Brain microvascular endothelial cell (primary cell): ENCODE data around the gene IVL.

Source experiments
- DNase-seq: peaks from one replicate; pipeline ENCODE4 v3.0.0-alpha.2; 2020
- H3K27ac ChIP-seq: fragments of 250-450 bp; sonication (Bioruptor Pico); 2 replicates; pipeline ENCODE4 v1.5.1; 2020; ENCODE audit warnings: mild to moderate bottlenecking, moderate library complexity
- H3K27me3 ChIP-seq: fragments of 250-450 bp; sonication (Bioruptor Pico); replicated peaks from 2 replicates; pipeline ENCODE4 v1.5.1; 2020; ENCODE audit warnings: mild to moderate bottlenecking
- H3K36me3 ChIP-seq: fragments of 250-450 bp; sonication (Bioruptor Pico); replicated peaks from 2 replicates; pipeline ENCODE4 v1.5.1; 2020; ENCODE audit warnings: mild to moderate bottlenecking
- H3K4me3 ChIP-seq: 2 replicates; pipeline ENCODE4 v1.5.1; 2011; ENCODE audit warnings: low read depth, mild to moderate bottlenecking, control low read depth, low read length, moderate library complexity
- in situ Hi-C: cut with HindIII; loops from 2 replicates; pipeline ENCODE4 v1.10.0; 2017; ENCODE audit warnings: low sequenced_read_pairs, low pct_ligation_motif_present
- TF ChIP-seq, protein P1 (sequence below): IDR thresholded peaks from 2 replicates; pipeline ENCODE4 v1.5.1; 2011; ENCODE audit warnings: low read depth, mild to moderate bottlenecking, moderate library complexity, low read length, control low read depth, inconsistent platforms; ENCODE audit errors: missing control alignments

The IVL gene

DNA sequence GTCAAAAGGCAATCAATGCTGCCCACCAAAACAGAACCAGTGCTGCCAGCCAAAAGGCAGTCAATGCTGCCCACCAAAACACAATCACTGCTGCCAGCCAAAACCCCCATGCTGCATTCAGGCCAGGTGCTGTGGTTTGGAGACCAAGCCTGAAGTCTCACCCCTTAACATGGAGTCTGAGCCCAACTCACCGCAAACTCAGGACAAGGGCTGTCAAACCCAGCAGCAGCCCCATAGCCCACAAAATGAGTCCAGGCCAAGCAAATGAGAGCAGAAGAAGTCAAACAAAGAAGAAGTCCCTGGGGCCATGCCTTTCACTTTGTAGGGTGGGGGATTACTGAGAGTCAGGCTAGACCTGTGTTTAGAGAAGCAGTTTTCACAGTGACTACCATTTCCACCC is 23.8 kb upstream of the IVL start:
- H3K36me3 ChIP-seq, result no peaks in the 10 kb centered on the region
- no peak overlapping the region for H3K27ac ChIP-seq
- H3K4me3 ChIP-seq, result no peak overlapping the region
- TF ChIP-seq, protein P1, sequence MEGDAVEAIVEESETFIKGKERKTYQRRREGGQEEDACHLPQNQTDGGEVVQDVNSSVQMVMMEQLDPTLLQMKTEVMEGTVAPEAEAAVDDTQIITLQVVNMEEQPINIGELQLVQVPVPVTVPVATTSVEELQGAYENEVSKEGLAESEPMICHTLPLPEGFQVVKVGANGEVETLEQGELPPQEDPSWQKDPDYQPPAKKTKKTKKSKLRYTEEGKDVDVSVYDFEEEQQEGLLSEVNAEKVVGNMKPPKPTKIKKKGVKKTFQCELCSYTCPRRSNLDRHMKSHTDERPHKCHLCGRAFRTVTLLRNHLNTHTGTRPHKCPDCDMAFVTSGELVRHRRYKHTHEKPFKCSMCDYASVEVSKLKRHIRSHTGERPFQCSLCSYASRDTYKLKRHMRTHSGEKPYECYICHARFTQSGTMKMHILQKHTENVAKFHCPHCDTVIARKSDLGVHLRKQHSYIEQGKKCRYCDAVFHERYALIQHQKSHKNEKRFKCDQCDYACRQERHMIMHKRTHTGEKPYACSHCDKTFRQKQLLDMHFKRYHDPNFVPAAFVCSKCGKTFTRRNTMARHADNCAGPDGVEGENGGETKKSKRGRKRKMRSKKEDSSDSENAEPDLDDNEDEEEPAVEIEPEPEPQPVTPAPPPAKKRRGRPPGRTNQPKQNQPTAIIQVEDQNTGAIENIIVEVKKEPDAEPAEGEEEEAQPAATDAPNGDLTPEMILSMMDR, result no peak
- DNase-seq, result no peak
- H3K27me3 ChIP-seq, result no peaks in the 10 kb centered on the region
- in situ Hi-C loops, result no loop called here

DNA sequence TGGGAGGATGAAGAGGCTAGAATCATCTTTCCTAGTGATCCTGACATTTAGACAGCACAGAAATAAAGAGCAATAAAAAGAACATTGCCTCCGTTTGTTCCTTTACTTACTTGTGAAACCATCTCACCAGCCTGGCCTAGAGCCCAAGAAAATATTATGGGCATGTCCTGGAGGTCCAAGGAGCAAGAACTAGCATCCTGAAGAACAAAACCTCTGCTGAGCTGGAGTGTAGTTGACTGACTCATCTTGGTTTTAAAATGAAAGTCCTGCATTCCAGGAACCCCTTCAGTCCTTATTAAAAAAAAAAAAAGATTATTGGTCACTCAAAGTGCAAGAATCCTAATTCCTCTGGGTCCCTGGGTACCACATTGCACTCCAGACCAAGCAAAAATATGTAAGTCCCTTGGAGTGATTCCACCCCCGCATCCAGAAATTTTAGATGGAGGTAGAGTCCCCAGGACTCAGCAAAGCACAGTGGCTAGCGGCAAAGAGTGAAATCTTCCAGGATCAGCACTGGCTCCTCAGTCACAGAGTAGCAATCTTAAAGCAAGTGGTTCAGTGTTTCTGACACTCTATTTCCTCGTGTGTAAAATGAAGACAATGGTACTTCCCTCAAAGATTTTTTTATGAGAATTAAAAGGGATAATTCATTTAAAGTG is 23.3 kb upstream of the IVL start:
- no peaks in the 10 kb centered on the region for H3K27me3 ChIP-seq
- H3K4me3 ChIP-seq, result no peak overlapping the region
- TF ChIP-seq, protein P1, result no peak
- peak; percentile 2 for DNase-seq
- no peak overlapping the region for H3K27ac ChIP-seq
- H3K36me3 ChIP-seq, result no peaks in the 10 kb centered on the region
- in situ Hi-C loops, result no loop called here

DNA sequence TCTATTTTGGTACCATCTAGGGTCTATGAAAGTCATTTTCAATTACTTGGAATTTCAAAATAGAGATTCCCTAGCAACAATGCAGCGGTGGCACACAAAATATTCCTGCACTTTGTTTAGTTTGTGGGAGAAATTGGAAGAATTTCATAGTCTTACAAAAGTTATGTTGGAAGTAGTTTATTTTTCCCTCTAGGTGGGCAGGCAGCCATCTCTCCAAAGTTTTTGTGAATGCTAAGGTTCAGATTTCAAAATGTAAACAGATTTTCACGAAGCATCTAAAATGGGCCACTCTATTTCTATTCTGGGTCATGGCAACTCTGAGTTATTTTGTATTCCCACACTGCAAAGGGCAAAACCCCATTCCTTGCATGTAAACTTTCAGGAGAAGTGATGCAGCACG is 22.3 kb upstream of the IVL start:
- Histone ChIP-seq H3K4me3 (no peak overlapping the region), H3K36me3 (no peaks in the 10 kb centered on the region), H3K27me3 (no peaks in the 10 kb centered on the region), H3K27ac (no peak overlapping the region)
- TF ChIP-seq, protein P1, result no peak
- DNase-seq, result no peak
- in situ Hi-C loops, result no loop called here

DNA sequence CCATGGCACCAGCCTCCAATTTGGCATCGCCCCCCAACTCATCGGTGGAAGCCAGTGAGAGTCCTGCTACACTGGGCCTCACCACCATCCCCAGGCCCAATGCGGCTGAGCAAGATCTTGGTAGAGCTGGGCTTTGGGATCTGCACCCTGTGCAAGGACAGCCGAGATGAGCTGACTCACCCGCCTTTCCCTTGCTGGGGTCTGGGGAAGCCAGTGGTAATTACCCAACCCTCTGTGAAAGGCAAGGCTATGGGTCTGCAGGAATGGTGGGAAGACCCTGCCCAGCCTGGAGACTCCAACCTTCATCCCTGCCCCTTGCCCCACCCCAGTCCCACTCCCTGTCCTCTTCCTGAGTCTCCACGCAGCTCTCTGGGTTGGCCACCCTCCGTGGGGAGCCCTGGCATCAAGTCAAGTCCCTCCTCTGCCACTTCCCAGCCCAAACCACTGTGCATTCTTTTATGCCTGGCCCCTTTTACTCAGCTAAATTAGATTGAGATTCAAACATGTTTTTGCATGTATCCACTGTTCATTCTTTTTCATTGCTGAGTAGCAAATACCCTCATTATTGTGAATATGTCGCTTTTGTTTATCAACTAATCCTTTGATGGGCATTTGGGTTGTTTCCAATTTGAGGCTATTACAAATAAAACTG is 21.5 kb upstream of the IVL start:
- Histone ChIP-seq H3K4me3 (no peak overlapping the region), H3K36me3 (no peaks in the 10 kb centered on the region), H3K27me3 (no peaks in the 10 kb centered on the region), H3K27ac (no peak overlapping the region)
- in situ Hi-C loops, result no loop called here
- no peak for DNase-seq
- TF ChIP-seq, protein P1, result no peak

DNA sequence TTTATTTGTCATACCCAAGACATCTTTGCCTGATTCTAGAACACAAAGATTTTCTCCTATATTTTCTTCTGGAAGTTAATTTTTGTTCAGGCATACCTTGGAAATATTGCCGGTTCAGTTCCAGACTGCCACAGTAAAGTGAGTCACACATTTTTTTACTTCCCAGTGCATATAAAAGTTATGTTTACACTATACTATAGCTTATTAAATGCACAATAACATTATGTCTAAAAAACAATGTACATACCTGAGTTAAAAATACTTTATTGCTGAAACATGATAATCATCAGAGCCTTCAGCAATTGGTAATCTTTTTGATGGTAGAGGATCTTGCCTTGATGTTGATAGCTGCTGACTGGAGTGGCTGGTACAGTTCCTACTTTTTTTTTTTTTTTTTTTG is 20.2 kb upstream of the IVL start:
- Histone ChIP-seq H3K27ac (no peak overlapping the region), H3K4me3 (no peak overlapping the region), H3K36me3 (no peaks in the 10 kb centered on the region), H3K27me3 (no peaks in the 10 kb centered on the region)
- in situ Hi-C loops, result no loop called here
- TF ChIP-seq, protein P1, result no peak
- DNase-seq, result no peak

DNA sequence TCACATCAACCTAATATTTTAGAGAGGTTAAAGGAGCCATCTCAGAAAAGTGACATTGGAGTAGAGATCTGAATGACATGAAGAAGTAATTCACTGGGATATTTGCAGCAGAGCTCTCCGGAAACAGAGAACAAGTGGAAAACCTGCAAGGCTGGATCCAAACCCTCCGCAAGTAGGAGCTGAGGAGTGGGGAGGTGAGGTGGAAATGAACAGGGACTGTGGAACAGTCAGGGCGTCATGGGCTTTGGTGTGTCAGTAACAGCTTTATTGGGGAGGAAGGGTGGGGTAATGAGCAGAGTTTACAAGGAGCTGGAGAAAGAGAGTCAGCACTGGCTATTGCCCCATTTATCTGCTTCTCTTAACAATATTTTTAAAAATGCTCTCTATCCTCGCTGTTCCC is 9.3 kb upstream of the IVL start:
- Histone ChIP-seq H3K36me3 (no peaks in the 10 kb centered on the region), H3K27me3 (no peaks in the 10 kb centered on the region), H3K27ac (no peak overlapping the region), H3K4me3 (no peak overlapping the region)
- TF ChIP-seq, protein P1, result no peak
- in situ Hi-C loops, result no loop called here
- DNase-seq, result no peak
